Effector memory CD4-positive, alpha-beta T cell (primary cell): ENCODE results near the gene LRRTM4.

ENCODE experiments used
- DNase-seq, 3 donors: peaks; one replicate each; pipeline ENCODE4 v3.0.0-alpha.2; 2020
- H3K27ac ChIP-seq: 2 replicates; pipeline ENCODE4 v1.7.0; 2013; ENCODE audit warnings: mild to moderate bottlenecking, low read length, moderate library complexity; ENCODE audit not compliant: insufficient read depth, poor library complexity, severe bottlenecking
- H3K27me3 ChIP-seq: replicated peaks from 2 replicates; pipeline ENCODE4 v1.7.0; 2013; ENCODE audit warnings: mild to moderate bottlenecking, low read length; ENCODE audit not compliant: insufficient read depth, control insufficient read depth, poor library complexity, severe bottlenecking
- H3K36me3 ChIP-seq: 2 replicates; pipeline ENCODE4 v1.7.0; 2013; ENCODE audit warnings: mild to moderate bottlenecking, low read length, moderate library complexity; ENCODE audit not compliant: control insufficient read depth, insufficient read depth
- H3K4me1 ChIP-seq: 2 replicates; pipeline ENCODE4 v1.7.0; 2013; ENCODE audit warnings: low read length, mild to moderate bottlenecking; ENCODE audit not compliant: control insufficient read depth, insufficient read depth, poor library complexity, severe bottlenecking
- H3K4me3 ChIP-seq: 2 replicates; pipeline ENCODE4 v1.7.0; 2013; ENCODE audit warnings: low read length, low read depth, mild to moderate bottlenecking; ENCODE audit not compliant: insufficient read depth, poor library complexity, severe bottlenecking
- H3K9me3 ChIP-seq: 2 replicates; pipeline ENCODE4 v1.7.0; 2013; ENCODE audit warnings: mild to moderate bottlenecking, low read length, moderate library complexity; ENCODE audit not compliant: control insufficient read depth

Gene LRRTM4

GRCh38 chr2:76829374-76830234 lies 692.6 kb downstream of the LRRTM4 start:
- DNase-seq = no peak
- H3K9me3 ChIP-seq = no peaks in the 10 kb centered on the region

GRCh38 chr2:76826691-76827090 lies 695.5 kb downstream of the LRRTM4 start:
- no peaks in the 10 kb centered on the region for H3K36me3 ChIP-seq
- H3K27ac ChIP-seq = no peak overlapping the region
- H3K4me1 ChIP-seq = no peaks in the 10 kb centered on the region
- no peak for DNase-seq
- H3K27me3 ChIP-seq = no peaks in the 10 kb centered on the region
- no peak overlapping the region for H3K4me3 ChIP-seq
- no peaks in the 10 kb centered on the region for H3K9me3 ChIP-seq

More at GRCh38 chr2:76829374-76830234, 692.6 kb downstream of the LRRTM4 start:
- Histone ChIP-seq H3K27ac (no peak overlapping the region), H3K36me3 (no peaks in the 10 kb centered on the region), H3K4me1 (no peaks in the 10 kb centered on the region), H3K27me3 (no peaks in the 10 kb centered on the region), H3K4me3 (no peak overlapping the region)

- no peaks in the 10 kb centered on the region for H3K27me3 ChIP-seq
- no peak for DNase-seq
Measured at GRCh38 chr2:76825140-76825970, 696.8 kb downstream of the LRRTM4 start.

GRCh38 chr2:76821731-76822130 lies 700.4 kb downstream of the LRRTM4 start:
- no peak overlapping the region for H3K27ac ChIP-seq
- no peak for DNase-seq
- H3K4me3 ChIP-seq = no peak overlapping the region
- H3K4me1 ChIP-seq = no peaks in the 10 kb centered on the region
- no peaks in the 10 kb centered on the region for H3K27me3 ChIP-seq
- H3K9me3 ChIP-seq = no peaks in the 10 kb centered on the region
- no peaks in the 10 kb centered on the region for H3K36me3 ChIP-seq

More at GRCh38 chr2:76825140-76825970, 696.8 kb downstream of the LRRTM4 start:
- Histone ChIP-seq H3K36me3 (no peaks in the 10 kb centered on the region), H3K4me3 (no peak overlapping the region), H3K9me3 (no peaks in the 10 kb centered on the region), H3K4me1 (no peaks in the 10 kb centered on the region), H3K27ac (no peak overlapping the region)

- Histone ChIP-seq H3K27me3 (no peaks in the 10 kb centered on the region), H3K9me3 (no peaks in the 10 kb centered on the region), H3K4me3 (no peak overlapping the region), H3K4me1 (no peaks in the 10 kb centered on the region), H3K36me3 (no peaks in the 10 kb centered on the region), H3K27ac (no peak overlapping the region)
- no peak for DNase-seq
Measured at GRCh38 chr2:76813084-76813483, 709.1 kb downstream of the LRRTM4 start.

- H3K9me3 ChIP-seq = no peaks in the 10 kb centered on the region
- DNase-seq = no peak
- no peaks in the 10 kb centered on the region for H3K4me1 ChIP-seq
- no peaks in the 10 kb centered on the region for H3K36me3 ChIP-seq
- no peak overlapping the region for H3K4me3 ChIP-seq
- no peak overlapping the region for H3K27ac ChIP-seq
- no peaks in the 10 kb centered on the region for H3K27me3 ChIP-seq
Measured at GRCh38 chr2:76812156-76812555, 710.0 kb downstream of the LRRTM4 start.

- Histone ChIP-seq H3K27ac (no peak overlapping the region), H3K36me3 (no peaks in the 10 kb centered on the region), H3K4me3 (no peak overlapping the region), H3K27me3 (no peaks in the 10 kb centered on the region), H3K4me1 (no peaks in the 10 kb centered on the region), H3K9me3 (no peaks in the 10 kb centered on the region)
- DNase-seq = no peak
Measured at GRCh38 chr2:76809136-76809535, 713.0 kb downstream of the LRRTM4 start.

GRCh38 chr2:76808732-76809131 lies 713.4 kb downstream of the LRRTM4 start:
- H3K27ac ChIP-seq = no peak overlapping the region
- H3K9me3 ChIP-seq = no peaks in the 10 kb centered on the region
- H3K27me3 ChIP-seq = no peaks in the 10 kb centered on the region
- H3K4me1 ChIP-seq = no peaks in the 10 kb centered on the region
- no peak for DNase-seq
- no peaks in the 10 kb centered on the region for H3K36me3 ChIP-seq
- no peak overlapping the region for H3K4me3 ChIP-seq

- no peaks in the 10 kb centered on the region for H3K4me1 ChIP-seq
- H3K27me3 ChIP-seq = no peaks in the 10 kb centered on the region
- no peak overlapping the region for H3K4me3 ChIP-seq
- no peaks in the 10 kb centered on the region for H3K36me3 ChIP-seq
- no peaks in the 10 kb centered on the region for H3K9me3 ChIP-seq
- H3K27ac ChIP-seq = no peak overlapping the region
- no peak for DNase-seq
Measured at GRCh38 chr2:76793647-76794334, 728.4 kb downstream of the LRRTM4 start.
